ENCODE results near the gene SYT14. TPM values are rescaled to one million over a fixed set of nuclear protein-coding genes. Genes with fewer than 3 reads are reported as not detected.

Gene SYT14
- total RNA-seq, 4 donors from 2014 or later, result 7.6 to 20.0 (median 15.1) TPM

DNA sequence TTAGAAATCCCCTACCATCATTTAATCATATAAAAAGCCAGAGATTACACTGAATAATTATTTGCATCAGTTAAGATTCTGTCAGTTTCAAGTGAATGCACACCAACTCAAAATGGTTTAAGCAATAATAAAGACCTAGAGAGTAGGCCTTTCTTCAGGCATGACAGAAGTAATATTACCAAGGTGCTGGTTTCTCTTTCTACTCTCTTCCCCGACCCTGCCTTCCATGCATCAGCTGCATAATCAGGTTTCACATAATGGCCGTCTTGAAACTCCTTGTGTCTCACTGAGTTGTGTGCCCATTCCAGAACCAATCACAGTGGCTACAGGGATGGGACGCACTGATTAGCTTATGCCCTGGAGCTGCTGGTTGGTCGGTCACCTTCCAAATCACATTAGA is 191.1 kb downstream of the SYT14 start:
- H3K4me1 ChIP-seq, result no peaks in the 10 kb centered on the region
- no peak for DNase-seq
- WGBS, 2 donors, result 66 to 82% methylated on average over 4 of the region's 4 CpGs
- H3K27me3 ChIP-seq, result no peaks in the 10 kb centered on the region
- H3K27ac ChIP-seq, result no peak overlapping the region
- no peaks in the 10 kb centered on the region for H3K9me3 ChIP-seq
- H3K4me3 ChIP-seq (replicated peaks in 1 of 3), result no peak overlapping the region
- H3K36me3 ChIP-seq, result no peaks in the 10 kb centered on the region
- intact Hi-C loops (cut with DNase I), result no loop called here
- no peak for TF ChIP-seq CTCF (IDR thresholded peaks at IDR 0.05)
- no peak for TF ChIP-seq POLR2A (IDR thresholded peaks at IDR 0.05)

- Histone ChIP-seq H3K9me3 (no peaks in the 10 kb centered on the region), H3K4me3 (replicated peaks in 1 of 3) (no peak overlapping the region), H3K36me3 (no peaks in the 10 kb centered on the region), H3K4me1 (no peaks in the 10 kb centered on the region), H3K27ac (no peak overlapping the region), H3K27me3 (no peaks in the 10 kb centered on the region)
- TF ChIP-seq CTCF (IDR thresholded peaks at IDR 0.05), result no peak
- no peak for TF ChIP-seq POLR2A (IDR thresholded peaks at IDR 0.05)
- DNase-seq, result no peak
- intact Hi-C loops (cut with DNase I), result no loop called here
- WGBS, 2 donors, result 73 to 74% methylated on average over 2 of the region's 2 CpGs
Observed at GRCh38 chr1:210129759-210130158, 191.7 kb downstream of the SYT14 start.

GRCh38 chr1:210132582-210132981 is 194.6 kb downstream of the SYT14 start:
- intact Hi-C loops (cut with DNase I), result no loop called here
- H3K9me3 ChIP-seq, result no peaks in the 10 kb centered on the region
- no peaks in the 10 kb centered on the region for H3K4me1 ChIP-seq
- no peak overlapping the region for H3K27ac ChIP-seq
- DNase-seq, result no peak
- no peak overlapping the region for H3K4me3 ChIP-seq (replicated peaks in 1 of 3)
- no peaks in the 10 kb centered on the region for H3K27me3 ChIP-seq
- 65 to 68% methylated on average over 3 of the region's 3 CpGs for WGBS, 2 donors
- no peaks in the 10 kb centered on the region for H3K36me3 ChIP-seq
- no peak for TF ChIP-seq POLR2A (IDR thresholded peaks at IDR 0.05)
- no peak for TF ChIP-seq CTCF (IDR thresholded peaks at IDR 0.05)

GRCh38 chr1:210143465-210144062 is 205.5 kb downstream of the SYT14 start:
- H3K4me1 ChIP-seq, result no peaks in the 10 kb centered on the region
- WGBS, 2 donors, result 34 to 36% methylated on average over 4 of the region's 4 CpGs
- H3K36me3 ChIP-seq, result no peaks in the 10 kb centered on the region
- H3K27ac ChIP-seq, result no peak overlapping the region
- TF ChIP-seq POLR2A (IDR thresholded peaks at IDR 0.05) (no peak), CTCF (IDR thresholded peaks at IDR 0.05) (peak; percentile 11 to 69 (median 49))
- no peaks in the 10 kb centered on the region for H3K9me3 ChIP-seq
- peak; percentile 78 to 81 for DNase-seq
- H3K27me3 ChIP-seq, result no peaks in the 10 kb centered on the region
- intact Hi-C loops (cut with DNase I), result loop anchor here (5.0 to 10.0 kb wide), 2 partner anchors 169 to 261 kb away; no protein-coding TSS in a partner anchor
- H3K4me3 ChIP-seq (replicated peaks in 1 of 3), result no peak overlapping the region

- no peaks in the 10 kb centered on the region for H3K27me3 ChIP-seq
- H3K36me3 ChIP-seq, result no peaks in the 10 kb centered on the region
- H3K4me1 ChIP-seq, result no peaks in the 10 kb centered on the region
- H3K9me3 ChIP-seq, result no peaks in the 10 kb centered on the region
- 66 to 76% methylated on average over 3 of the region's 3 CpGs for WGBS, 2 donors
- no peak for TF ChIP-seq POLR2A (IDR thresholded peaks at IDR 0.05)
- TF ChIP-seq CTCF (IDR thresholded peaks at IDR 0.05), result no peak
- H3K27ac ChIP-seq, result no peak overlapping the region
- intact Hi-C loops (cut with DNase I), result loop anchor here (5.0 to 10.0 kb wide), 2 partner anchors 168 to 260 kb away; no protein-coding TSS in a partner anchor
- H3K4me3 ChIP-seq (replicated peaks in 1 of 3), result no peak overlapping the region
- no peak for DNase-seq
Observed at GRCh38 chr1:210144736-210145135, 206.7 kb downstream of the SYT14 start.

Data from thyroid gland (tissue), 4 donors.